GM19463 (cell line): ENCODE measurements around the gene WDR49.

ENCODE experiments used
- ATAC-seq: cut with Tn5 transposase; IDR thresholded peaks from one replicate; pipeline ENCODE4 v1.9.1; 2021; ENCODE audit warnings: mild to moderate bottlenecking, moderate library complexity; ENCODE audit not compliant: unreplicated experiment

The WDR49 gene

DNA sequence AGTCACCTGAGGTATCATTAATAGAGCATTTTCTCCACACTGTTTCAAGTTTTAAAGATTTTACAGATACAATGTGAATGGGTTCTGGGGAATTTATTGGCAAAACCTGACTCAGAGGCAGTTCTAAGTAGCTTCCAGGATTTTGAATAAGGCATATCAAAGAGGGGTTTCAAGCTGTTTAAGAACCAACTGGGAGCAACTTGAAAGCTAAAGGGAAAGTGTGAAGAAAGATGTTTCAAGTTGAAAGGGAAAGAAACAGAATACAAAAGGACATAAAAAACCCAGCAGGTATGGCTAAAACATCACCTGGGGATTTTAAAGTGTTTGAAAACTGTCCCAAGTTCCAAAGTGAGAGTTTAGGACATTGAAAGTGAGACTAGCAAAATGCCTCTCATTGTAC lies 162.1 kb downstream of the WDR49 start:
- ATAC-seq: no peak

- no peak for ATAC-seq
Measured at GRCh38 chr3:167489571-167489970, 164.2 kb downstream of the WDR49 start.

- no peak for ATAC-seq
Measured at GRCh38 chr3:167487556-167487955, 166.2 kb downstream of the WDR49 start.

- no peak for ATAC-seq
Measured at GRCh38 chr3:167484551-167484950, 169.2 kb downstream of the WDR49 start.

DNA sequence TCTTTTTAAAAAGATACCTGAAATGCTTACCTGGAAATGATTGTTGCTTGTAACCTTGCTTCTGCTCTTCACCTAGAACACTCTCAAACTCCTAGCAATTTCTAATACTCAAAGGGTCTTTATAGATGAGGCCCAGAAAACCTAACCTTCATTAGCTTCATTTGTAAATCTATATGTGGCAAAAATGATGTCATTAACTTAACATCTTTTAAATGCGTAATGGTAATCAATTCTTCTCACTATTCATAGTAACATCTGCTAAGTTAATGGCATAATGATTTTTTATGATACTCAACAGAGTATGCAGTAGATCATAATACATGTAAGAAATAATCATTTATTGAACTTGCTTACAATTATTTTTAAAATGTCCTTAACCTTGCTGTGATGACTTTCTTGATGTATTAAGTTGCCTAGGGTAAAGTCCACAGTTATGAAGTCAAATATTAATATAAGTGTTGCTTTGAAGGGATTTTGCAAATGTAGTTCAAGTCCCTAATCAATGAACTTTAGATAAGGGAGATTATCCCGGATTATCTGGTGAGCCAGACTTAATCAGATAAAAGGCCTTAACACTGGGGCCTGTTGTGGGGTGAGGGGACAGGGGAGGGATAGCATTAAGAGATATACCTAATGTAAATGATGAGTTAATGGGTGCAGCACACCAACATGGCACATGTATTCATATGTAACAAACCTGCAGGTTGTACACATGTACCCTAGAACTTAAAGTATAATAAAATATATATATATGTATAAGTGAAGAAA lies 169.8 kb downstream of the WDR49 start:
- no peak for ATAC-seq

- no peak for ATAC-seq
Measured at GRCh38 chr3:167481164-167481563, 172.6 kb downstream of the WDR49 start.

- ATAC-seq: no peak
Measured at GRCh38 chr3:167480748-167481147, 173.0 kb downstream of the WDR49 start.

DNA sequence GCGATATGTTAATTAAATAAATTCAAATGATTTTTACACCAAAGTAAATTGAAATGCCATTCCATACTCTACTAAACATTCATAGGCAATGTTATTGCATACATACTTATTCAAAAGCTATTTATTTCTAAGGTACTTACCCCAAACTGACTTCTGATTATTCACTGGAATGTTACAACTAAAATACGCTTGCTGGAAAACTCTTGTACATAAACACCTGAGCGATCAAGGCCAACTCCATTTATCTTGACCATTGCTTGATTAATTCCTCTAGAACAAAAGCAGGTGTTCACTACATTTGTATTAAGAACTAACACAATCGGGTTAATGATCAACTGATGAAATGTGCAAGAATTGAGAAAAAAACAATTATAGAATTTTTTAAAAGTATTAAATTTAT lies 179.9 kb downstream of the WDR49 start, which contains the start of gene SERPINI2:
SERPINI2 (minus strand) TSS at position 180 of the 400 bp plus-strand sequence. CDS start 2,208 bp downstream, outside the sequence.
- ATAC-seq: no peak

DNA sequence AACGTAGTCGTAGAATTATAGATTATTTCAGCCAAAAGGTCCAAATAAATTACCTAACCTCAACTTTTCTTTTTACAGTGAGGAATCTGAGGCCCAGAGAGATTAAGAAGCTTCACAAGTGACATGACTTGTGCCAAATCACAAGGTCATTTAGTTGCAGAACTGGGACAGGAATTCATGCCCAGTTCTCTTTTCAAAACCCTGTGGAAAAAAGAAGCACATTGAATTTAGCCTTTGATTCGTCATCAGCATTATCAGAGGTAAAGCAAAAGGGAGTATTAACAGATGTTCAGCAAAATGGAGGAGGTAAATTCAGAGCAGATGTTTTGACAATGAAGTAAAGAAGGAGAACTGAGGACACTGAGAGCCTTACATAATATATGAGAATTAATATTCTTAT lies 184.4 kb downstream of the WDR49 start:
- ATAC-seq: no peak

DNA sequence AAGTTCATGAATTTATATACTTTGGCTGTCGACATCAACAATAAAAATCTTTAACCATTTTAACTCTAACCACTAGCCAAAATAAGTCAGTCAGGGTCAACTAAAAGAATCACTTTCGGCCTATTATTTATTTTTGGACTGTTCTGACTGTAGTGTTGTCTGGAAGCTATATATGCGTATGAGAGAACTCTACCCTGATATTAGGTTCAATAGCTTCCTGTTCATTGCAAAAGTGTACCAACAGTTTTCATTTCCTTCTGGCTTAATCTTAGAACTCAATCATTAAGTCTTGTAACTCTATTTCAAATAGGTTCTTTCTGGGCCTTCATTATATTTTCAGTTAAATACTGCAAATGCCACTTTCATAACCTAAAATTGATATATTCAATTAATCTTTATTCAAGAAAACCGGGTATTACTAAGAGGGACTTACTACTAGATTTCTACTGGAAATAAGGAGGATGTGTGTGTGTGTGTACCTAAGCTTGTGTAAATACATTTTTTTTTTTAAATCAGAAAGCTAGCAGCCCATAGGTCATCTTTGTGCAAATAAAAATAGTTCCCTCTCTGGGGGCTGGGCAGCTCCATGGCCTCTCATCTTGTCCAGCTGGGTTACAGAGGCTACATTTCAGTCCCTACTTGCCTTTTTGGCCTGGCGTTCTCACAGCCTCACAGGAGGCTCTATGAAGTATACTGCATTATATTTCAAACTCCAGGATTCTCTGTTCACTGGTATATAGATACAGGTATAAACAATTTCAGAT lies 185.7 kb downstream of the WDR49 start:
- no peak for ATAC-seq

DNA sequence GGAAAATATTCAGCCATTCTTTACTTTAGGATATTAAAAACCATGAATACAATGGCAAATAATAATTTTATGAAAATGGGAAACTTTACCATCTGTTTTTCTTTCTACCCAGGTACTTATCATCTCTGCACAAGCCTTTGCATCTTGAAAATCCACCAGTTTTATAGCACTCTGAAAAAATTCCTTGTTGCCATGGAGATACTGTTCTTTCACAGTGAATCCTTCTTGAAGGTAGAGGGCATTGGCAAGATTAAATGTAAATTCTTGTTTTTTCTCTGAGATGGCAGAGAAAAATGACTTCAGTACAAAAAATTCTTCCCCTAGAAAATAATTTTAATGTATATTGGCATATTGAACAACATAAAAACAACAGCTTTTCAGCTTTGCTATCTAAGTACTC lies 186.8 kb downstream of the WDR49 start:
- ATAC-seq: no peak

- ATAC-seq: no peak
Measured at GRCh38 chr3:167456157-167456799, 197.5 kb downstream of the WDR49 start.

- no peak for ATAC-seq
Measured at GRCh38 chr3:167453815-167454214, 199.9 kb downstream of the WDR49 start.

DNA sequence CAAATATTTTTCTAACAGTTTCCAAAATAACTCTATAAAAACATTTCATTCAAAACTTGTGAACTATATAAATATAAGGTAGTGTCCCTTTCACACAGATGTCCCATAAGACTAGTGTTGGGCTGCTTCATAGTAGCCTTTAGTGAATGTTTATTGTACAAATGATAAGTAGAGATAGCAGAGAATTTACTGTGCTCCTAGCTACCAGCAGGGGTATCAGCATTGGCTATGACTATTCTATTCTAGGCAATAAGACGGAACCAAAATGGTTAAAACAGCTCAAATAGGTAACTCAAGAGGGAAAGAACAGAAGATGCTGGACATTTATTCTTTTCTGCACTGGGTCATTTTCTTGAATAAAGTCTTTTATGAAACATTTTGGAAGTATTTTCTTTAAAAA lies 202.5 kb downstream of the WDR49 start:
- ATAC-seq: no peak

GRCh38 chr3:167450675-167451074 lies 203.1 kb downstream of the WDR49 start:
- no peak for ATAC-seq

- no peak for ATAC-seq
Measured at GRCh38 chr3:167450195-167450594, 203.5 kb downstream of the WDR49 start.

DNA sequence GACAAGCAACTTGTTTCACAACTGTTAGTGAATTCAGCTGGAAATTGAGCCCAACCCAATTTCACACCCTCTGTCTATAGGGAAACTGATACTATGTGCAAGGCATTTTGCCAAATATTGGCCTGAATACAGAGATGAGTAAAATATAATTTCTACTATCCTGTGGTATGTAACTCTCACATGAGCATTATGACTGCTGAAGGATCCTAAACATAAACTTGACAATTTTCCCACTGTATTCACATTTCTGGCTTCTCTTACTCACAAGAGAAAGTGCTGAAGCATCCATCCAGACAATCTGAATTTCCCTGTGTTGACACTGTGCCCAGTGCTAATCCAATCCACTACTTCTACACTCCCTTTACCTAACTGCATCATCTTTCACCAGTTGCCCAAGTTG lies 208.3 kb downstream of the WDR49 start:
- ATAC-seq: no peak

DNA sequence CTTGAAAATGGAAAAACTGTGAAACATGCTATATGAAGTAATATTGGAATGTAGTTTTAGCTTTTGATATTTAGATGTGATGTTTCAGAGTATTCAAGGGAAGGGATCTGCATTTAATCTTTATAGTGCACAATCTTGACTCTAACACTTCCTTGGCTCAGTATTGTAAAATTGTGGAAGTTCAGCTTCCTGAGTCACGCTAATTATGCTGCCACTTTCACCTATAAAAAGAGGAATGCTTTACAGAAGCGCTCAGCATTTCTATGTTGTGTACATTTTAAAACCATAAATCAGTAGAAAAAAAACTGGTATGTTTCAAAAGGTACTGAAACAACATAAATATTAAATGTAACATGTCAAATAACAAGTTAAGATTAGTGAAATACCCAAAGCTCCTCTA lies 212.5 kb downstream of the WDR49 start:
- ATAC-seq: no peak

DNA sequence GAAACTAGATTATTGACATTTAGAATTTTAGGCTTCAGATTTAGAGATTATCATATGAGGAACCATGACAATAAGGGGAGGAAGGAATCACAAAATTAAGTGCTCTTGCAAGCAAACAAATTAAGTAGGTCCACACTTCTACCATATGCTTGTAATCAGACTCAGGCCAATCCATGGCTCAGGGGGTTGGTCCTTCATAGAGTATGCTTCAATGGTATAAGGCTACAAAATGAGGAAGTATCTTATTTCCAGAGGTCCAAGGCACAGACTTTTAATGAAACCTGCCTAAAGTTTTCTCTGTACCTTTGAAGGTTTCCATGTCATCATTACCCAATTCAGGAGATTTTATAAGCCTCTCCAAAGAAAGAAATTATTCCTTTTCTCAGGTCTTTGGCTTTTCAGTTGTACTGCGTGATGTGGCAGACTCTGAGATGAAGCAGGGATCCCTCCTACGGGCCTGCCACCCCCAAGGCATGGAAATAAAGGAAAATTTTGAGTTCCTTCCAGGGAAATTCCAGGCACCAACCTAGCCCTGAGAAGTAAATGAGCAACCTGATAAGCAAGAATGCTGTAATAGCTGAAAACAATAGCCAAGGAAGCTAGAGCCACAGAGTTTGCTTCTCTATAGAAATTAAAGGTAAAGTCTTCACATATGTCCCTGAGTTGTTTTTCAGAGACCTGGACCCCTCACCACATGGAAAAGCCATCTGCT lies 216.2 kb downstream of the WDR49 start:
- no peak for ATAC-seq
